Ishikawa (cell line): ENCODE data around the gene PCDH9.

ENCODE experiments used
- CREB1 ChIP-seq: IDR thresholded peaks from 2 replicates; pipeline ENCODE4 v1.6.1; 2012; ENCODE audit warnings: low read depth
- RAD21 ChIP-seq: IDR thresholded peaks from 2 replicates; pipeline ENCODE4 v1.6.1; 2012; ENCODE audit warnings: low read depth
- TF ChIP-seq, protein P1 (sequence below): IDR thresholded peaks from 2 replicates; pipeline ENCODE4 v1.6.1; 2012

DNA sequence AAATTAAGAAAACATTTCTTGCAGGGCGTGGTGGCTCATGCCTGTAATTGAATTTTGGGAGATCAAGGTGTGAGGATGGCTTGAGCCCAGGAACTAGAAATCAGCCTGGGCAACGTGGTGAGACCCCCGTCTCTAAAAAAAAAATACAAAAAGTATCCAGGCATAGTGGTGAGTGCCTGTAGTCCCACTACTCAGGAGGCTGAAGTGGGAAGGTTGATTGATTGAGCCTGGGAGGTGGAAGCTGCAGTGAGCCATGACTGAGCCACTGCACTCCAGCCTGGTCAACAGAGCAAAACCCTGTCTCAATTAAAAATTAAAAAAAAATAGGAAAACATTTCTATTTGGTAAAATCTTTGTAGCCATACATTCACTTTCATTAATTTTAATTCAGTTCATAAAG is 526.5 kb downstream of the PCDH9 start:
- TF ChIP-seq RAD21 (no peak), CREB1 (no peak)
- TF ChIP-seq, protein P1, sequence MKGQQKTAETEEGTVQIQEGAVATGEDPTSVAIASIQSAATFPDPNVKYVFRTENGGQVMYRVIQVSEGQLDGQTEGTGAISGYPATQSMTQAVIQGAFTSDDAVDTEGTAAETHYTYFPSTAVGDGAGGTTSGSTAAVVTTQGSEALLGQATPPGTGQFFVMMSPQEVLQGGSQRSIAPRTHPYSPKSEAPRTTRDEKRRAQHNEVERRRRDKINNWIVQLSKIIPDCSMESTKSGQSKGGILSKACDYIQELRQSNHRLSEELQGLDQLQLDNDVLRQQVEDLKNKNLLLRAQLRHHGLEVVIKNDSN: no peak
